ES-I3 (cell line): Measurements from ENCODE around the gene CCDC61.

Source experiments
- H3K36me3 ChIP-seq: 2 replicates; pipeline ENCODE4 v1.6.1; 2013; ENCODE audit warnings: mild to moderate bottlenecking, low read length, control low read depth, moderate library complexity; ENCODE audit not compliant: insufficient read depth
- H3K4me1 ChIP-seq: 2 replicates; pipeline ENCODE4 v1.6.1; 2013; ENCODE audit warnings: mild to moderate bottlenecking, control low read depth, low read length; ENCODE audit not compliant: insufficient read depth
- H3K9ac ChIP-seq: 2 replicates; pipeline ENCODE4 v1.6.1; 2013; ENCODE audit warnings: low read depth, mild to moderate bottlenecking, low read length, moderate library complexity
- H3K9me3 ChIP-seq: 2 replicates; pipeline ENCODE4 v1.6.1; 2013; ENCODE audit warnings: mild to moderate bottlenecking, low read length, moderate library complexity; ENCODE audit not compliant: control insufficient read depth, insufficient read depth

Gene CCDC61

GRCh38 chr19:45994998-45995714, at the start of gene CCDC61:
Gene CCDC61, plus strand, starts transcription at chr19:45995467. Its CDS starts 7,552 bp downstream, at chr19:46003019.
- peaks cover 5% of the 10 kb centered on the region; the same call in 1 of the 2 replicates for H3K4me1 ChIP-seq
- H3K36me3 ChIP-seq, result no peaks in the 10 kb centered on the region
- H3K9me3 ChIP-seq, result no peaks in the 10 kb centered on the region
- H3K9ac ChIP-seq, result peak within 1 kb of the TSS; percentile 87

GRCh38 chr19:45947926-45948325, 47.3 kb upstream of the CCDC61 start:
- H3K36me3 ChIP-seq, result no peaks in the 10 kb centered on the region
- H3K4me1 ChIP-seq, result no peaks in the 10 kb centered on the region
- no peaks in the 10 kb centered on the region for H3K9me3 ChIP-seq
- H3K9ac ChIP-seq, result no peak overlapping the region

- Histone ChIP-seq H3K4me1 (peaks cover 20% of the 10 kb centered on the region; the same call in 1 of the 2 replicates), H3K9me3 (no peaks in the 10 kb centered on the region), H3K9ac (peak overlapping the region; percentile 55; the same call in 1 of the 2 replicates), H3K36me3 (no peaks in the 10 kb centered on the region)
These were observed 43.0 kb upstream of the CCDC61 start for GRCh38 chr19:45952341-45952685.

- H3K9ac ChIP-seq, result peak overlapping the region; percentile 55; the same call in 1 of the 2 replicates
- peaks cover 20% of the 10 kb centered on the region; the same call in 1 of the 2 replicates for H3K4me1 ChIP-seq
- no peaks in the 10 kb centered on the region for H3K36me3 ChIP-seq
- no peaks in the 10 kb centered on the region for H3K9me3 ChIP-seq
These were observed 42.4 kb upstream of the CCDC61 start for GRCh38 chr19:45952686-45953505.

- Histone ChIP-seq H3K4me1 (peaks cover 20% of the 10 kb centered on the region; the same call in 1 of the 2 replicates), H3K9me3 (no peaks in the 10 kb centered on the region), H3K9ac (peak overlapping the region; percentile 55; the same call in 1 of the 2 replicates), H3K36me3 (no peaks in the 10 kb centered on the region; the same call in 1 of the 2 replicates)
These were observed 41.6 kb upstream of the CCDC61 start for GRCh38 chr19:45953676-45954075.

GRCh38 chr19:45954156-45954555, 41.1 kb upstream of the CCDC61 start:
- H3K4me1 ChIP-seq, result peaks cover 21% of the 10 kb centered on the region; the same call in 1 of the 2 replicates
- H3K9ac ChIP-seq, result no peak overlapping the region
- H3K36me3 ChIP-seq, result no peaks in the 10 kb centered on the region; the same call in 1 of the 2 replicates
- no peaks in the 10 kb centered on the region for H3K9me3 ChIP-seq

GRCh38 chr19:45955905-45956608, 39.2 kb upstream of the CCDC61 start:
- H3K9ac ChIP-seq, result no peak overlapping the region
- H3K36me3 ChIP-seq, result no peaks in the 10 kb centered on the region; the same call in 1 of the 2 replicates
- H3K4me1 ChIP-seq, result peaks cover 32% of the 10 kb centered on the region
- H3K9me3 ChIP-seq, result no peaks in the 10 kb centered on the region

GRCh38 chr19:45958320-45958719, 36.9 kb upstream of the CCDC61 start:
- Histone ChIP-seq H3K36me3 (no peaks in the 10 kb centered on the region; the same call in 1 of the 2 replicates), H3K4me1 (peaks cover 35% of the 10 kb centered on the region), H3K9ac (no peak overlapping the region), H3K9me3 (no peaks in the 10 kb centered on the region)

- H3K9ac ChIP-seq, result no peak overlapping the region
These were observed 36.3 kb upstream of the CCDC61 start for GRCh38 chr19:45958769-45959516.

GRCh38 chr19:45959517-45960025, 35.7 kb upstream of the CCDC61 start:
- peaks cover 28% of the 10 kb centered on the region for H3K4me1 ChIP-seq
- no peaks in the 10 kb centered on the region; the same call in 1 of the 2 replicates for H3K36me3 ChIP-seq
- H3K9me3 ChIP-seq, result no peaks in the 10 kb centered on the region
- H3K9ac ChIP-seq, result no peak overlapping the region

More at GRCh38 chr19:45958769-45959516, 36.3 kb upstream of the CCDC61 start:
- Histone ChIP-seq H3K36me3 (no peaks in the 10 kb centered on the region; the same call in 1 of the 2 replicates), H3K4me1 (peaks cover 29% of the 10 kb centered on the region), H3K9me3 (no peaks in the 10 kb centered on the region)

- H3K9me3 ChIP-seq, result no peaks in the 10 kb centered on the region
- no peaks in the 10 kb centered on the region; the same call in 1 of the 2 replicates for H3K36me3 ChIP-seq
- peak overlapping the region; percentile 63; the same call in 1 of the 2 replicates for H3K9ac ChIP-seq
- peaks cover 22% of the 10 kb centered on the region for H3K4me1 ChIP-seq
These were observed 34.6 kb upstream of the CCDC61 start for GRCh38 chr19:45960595-45961235.

- Histone ChIP-seq H3K9ac (no peak overlapping the region), H3K36me3 (no peaks in the 10 kb centered on the region; the same call in 1 of the 2 replicates), H3K9me3 (no peaks in the 10 kb centered on the region), H3K4me1 (peaks cover 15% of the 10 kb centered on the region)
These were observed 33.2 kb upstream of the CCDC61 start for GRCh38 chr19:45962021-45962420.

GRCh38 chr19:45967246-45967645, 28.0 kb upstream of the CCDC61 start:
- Histone ChIP-seq H3K4me1 (peaks cover 9% of the 10 kb centered on the region), H3K9me3 (no peaks in the 10 kb centered on the region), H3K36me3 (no peaks in the 10 kb centered on the region), H3K9ac (no peak overlapping the region)
